ENCODE data around the gene TMEM260. TPM values are rescaled to one million over a fixed set of nuclear protein-coding genes. Genes with fewer than 3 reads are reported as not detected.
A peak's percentile ranks its signal among the peaks of the same experiment; 100 is the strongest.

TMEM260 gene
- total RNA-seq, 1 experiment from 2014 or later, result 20.0 TPM

DNA sequence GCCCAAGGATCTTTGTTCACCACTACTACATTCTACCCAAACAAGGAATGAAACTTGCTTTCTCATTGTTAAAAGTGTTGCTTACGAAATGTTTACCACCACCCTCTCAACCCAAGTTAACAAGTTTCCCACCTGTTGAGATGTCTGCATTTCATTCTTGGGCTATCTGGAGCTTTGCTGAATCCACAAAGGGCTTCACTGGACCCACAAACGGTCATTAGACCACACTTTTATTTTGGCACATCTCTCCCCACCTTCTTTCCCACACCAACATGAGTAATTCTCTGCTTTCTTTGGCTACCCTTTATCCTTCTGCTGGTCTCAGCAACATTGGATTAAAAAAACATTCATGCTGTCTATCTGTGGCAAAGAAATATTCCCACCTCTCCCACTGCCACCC, 78.0 kb downstream of the TMEM260 start:
- Histone ChIP-seq H3K14ac (ENCODE audit: insufficient read depth, low read length) (no peak overlapping the region), H3K79me1 (ENCODE audit: insufficient read depth, low read depth, low read length, poor library complexity, severe bottlenecking) (no peaks in the 10 kb centered on the region), H3K9me3 (ENCODE audit: control insufficient read depth, low read depth, low read length) (no peaks in the 10 kb centered on the region), H3K27ac (ENCODE audit: insufficient read length, low read depth, low read length) (no peak overlapping the region), H3K4me2 (ENCODE audit: insufficient read depth, insufficient read length, low read length) (no peak overlapping the region), H4K8ac (replicated peaks; ENCODE audit: insufficient read length, low read depth, low read length) (no peak overlapping the region), H4K91ac (ENCODE audit: insufficient read length, low read depth, low read length) (no peak overlapping the region), H3K18ac (ENCODE audit: insufficient read length, low read depth, low read length) (no peak overlapping the region), H3K79me2 (ENCODE audit: insufficient read depth, low read length) (no peaks in the 10 kb centered on the region), H2BK5ac (ENCODE audit: insufficient read length, low read length) (no peak overlapping the region), H2BK120ac (ENCODE audit: low read depth, low read length, poor library complexity, severe bottlenecking) (no peak overlapping the region), H2BK20ac (ENCODE audit: low read depth, low read length, poor library complexity, severe bottlenecking) (no peak overlapping the region), H4K5ac (ENCODE audit: insufficient read length, low read depth, low read length) (no peak overlapping the region), H3K56ac (ENCODE audit: insufficient read length, low read depth, low read length) (no peak overlapping the region), H3K23ac (ENCODE audit: insufficient read length, low read depth, low read length) (no peak overlapping the region), H2BK12ac (ENCODE audit: insufficient read length, low read depth, low read length) (no peak overlapping the region), H3K4ac (ENCODE audit: low read depth, low read length) (no peak overlapping the region), H4K20me1 (ENCODE audit: control insufficient read depth, insufficient read depth, insufficient read length) (no peaks in the 10 kb centered on the region), H2AK5ac (ENCODE audit: insufficient read length, low read length) (no peak overlapping the region), H2AFZ (ENCODE audit: low read length) (no peak overlapping the region), H2BK15ac (ENCODE audit: low read depth, low read length) (no peak overlapping the region), H3K23me2 (ENCODE audit: insufficient read length, low read depth, low read length, poor library complexity, severe bottlenecking) (no peaks in the 10 kb centered on the region), H3T11ph (ENCODE audit: low read length) (no peak overlapping the region), H3K9ac (ENCODE audit: extremely low read depth, insufficient read length, low read length) (no peak overlapping the region), H3K4me1 (ENCODE audit: insufficient read depth, low read length) (no peaks in the 10 kb centered on the region; the same call in 1 of the 2 replicates), H3K27me3 (ENCODE audit: insufficient read depth, low read length) (no peaks in the 10 kb centered on the region)
- no CpG with 5 or more reads among the region's 2 CpGs for WGBS (ENCODE audit: extremely low coverage, insufficient read length, low lambda C conversion rate)
- TF ChIP-seq CTCF (conservative IDR thresholded peaks at IDR 0.05), result no peak
- Mint-ChIP-seq H3K36me3 (ENCODE audit: insufficient read depth in 1 of 3, low read depth in 3 of 3) (no peaks in the 10 kb centered on the region), H3K27ac (0 out of 7 replicates have a peak overlapping the region, but pooled peaks of 1 of the 3 experiments have one; percentile 32), H3K4me1 (peaks cover 32 to 36% of the 10 kb centered on the region in 2 experiments), H3K4me3 (no peak overlapping the region), H3K9me3 (no peaks in the 10 kb centered on the region), H3K27me3 (ENCODE audit: low read depth) (peaks cover 7% of the 10 kb centered on the region)
- DNase-seq, result no peak

Measured in H9 (cell line).